GOT3 (cell line): ENCODE data around the gene ACKR3.

Source experiments
- DNase-seq: peaks from one replicate; lab custom pipeline; 2025; ENCODE audit warnings: mixed read lengths; lab: John Stamatoyannopoulos, UW

The ACKR3 gene

DNA sequence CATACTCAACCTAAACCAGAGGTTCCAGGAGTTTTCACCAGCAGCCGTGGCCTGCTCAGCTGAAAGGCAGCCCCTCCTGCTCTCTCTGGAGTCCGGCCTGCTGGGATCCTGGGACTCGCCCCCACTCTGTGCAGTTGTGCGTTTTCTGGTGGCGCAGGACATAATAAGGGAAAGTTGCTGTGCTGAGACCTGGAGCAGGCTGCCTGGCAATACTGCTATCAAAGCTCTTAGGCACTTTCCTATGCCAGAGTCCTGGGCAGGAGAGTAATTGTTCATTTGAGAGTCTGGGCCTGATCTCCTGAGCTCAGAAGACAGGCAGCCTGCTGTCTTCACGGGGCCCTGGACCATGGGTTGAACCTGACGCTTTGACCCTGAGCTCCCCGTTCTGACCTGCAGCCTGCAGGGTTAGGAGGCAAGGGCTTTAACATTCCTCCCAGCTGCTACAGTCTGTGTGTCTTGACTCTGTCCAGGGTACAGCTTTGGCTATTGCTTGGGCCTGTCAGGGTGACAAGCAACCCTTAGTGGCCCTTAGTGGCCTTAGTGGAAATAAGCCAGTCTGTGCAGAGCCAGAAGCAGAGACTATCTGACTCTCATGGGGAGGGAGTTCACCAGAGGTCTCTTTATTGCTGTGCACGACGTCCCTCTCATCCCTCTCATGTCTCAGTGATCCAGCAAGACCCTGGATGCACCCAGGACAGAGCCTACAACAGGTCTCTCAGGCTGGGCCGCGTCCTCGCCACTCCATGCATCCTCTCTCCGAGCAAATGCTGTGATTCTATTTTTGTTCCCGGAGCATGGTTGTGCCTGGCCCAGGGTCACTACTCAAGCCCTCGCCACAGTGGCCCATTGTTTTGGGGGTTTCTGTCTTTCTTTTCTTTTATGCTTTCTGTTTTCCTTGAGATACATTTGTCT, 60.6 kb downstream of the ACKR3 start:
- no peak for DNase-seq

DNA sequence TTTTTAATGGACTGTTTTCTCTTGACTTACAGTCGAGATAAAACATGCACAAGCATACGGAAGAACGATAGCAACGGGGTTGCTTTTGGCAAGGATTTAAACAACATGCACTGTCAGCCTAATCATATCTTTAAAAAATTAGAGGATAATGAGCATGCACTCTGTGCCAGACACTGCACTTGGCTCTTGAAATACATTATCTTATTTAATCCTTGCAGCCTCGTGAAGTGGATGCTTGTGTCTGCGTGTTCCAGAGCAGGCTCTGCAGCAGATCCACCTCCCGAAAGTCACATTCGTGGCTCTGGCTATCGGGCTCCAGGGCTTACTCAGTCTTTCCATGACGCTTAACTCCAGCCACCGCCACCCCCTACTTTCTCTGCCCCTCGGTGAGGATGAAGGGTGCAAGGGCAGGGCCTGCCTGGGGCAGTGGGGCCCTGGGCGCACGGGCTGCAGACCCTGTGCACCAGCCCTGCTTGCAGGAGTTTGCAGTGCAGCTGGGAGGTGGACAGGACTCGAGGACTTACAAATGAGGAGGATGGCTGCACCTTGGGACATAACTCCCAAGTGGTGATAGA, 61.7 kb downstream of the ACKR3 start:
- no peak for DNase-seq

DNA sequence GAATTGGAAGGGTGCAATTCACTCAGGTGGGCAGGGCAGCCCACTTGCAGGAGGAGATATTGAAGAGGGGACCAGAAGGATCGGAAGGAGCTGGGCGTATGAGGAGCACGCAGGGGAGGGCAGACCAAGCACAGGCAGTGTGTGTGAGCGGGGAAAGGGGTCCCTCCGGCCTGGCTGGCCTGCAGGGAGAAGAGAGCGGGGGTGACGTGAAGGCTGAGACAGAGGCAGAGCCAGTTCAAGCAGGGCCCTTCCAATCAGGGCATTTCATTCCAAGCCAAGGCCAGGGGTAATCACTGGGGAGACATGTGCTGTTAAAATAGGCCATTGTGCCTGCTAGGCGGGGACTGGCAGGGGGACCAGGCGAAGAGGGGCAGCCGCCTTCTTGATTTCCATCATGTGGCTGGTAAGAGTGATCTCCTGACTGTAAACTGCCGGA, 62.2 kb downstream of the ACKR3 start:
- no peak for DNase-seq
